M059J (cell line): Measurements from ENCODE around the gene OPTN. TPM values are rescaled to one million over a fixed set of nuclear protein-coding genes. Genes with fewer than 3 reads are reported as not detected.
"Not testable (repeated sequence)": the region's sequence is repeated elsewhere in the genome, so short reads cannot be mapped to it uniquely, and the experiment has no call there.

Source experiments
- DNase-seq: peaks from one replicate; pipeline ENCODE4 v3.0.0-alpha.2; 2012; ENCODE audit warnings: low read depth
- total RNA-seq: library from RNA; depleted of rRNA; stranded (reverse); fragments of >200 nt; shearing (Covaris generic); gene quantifications from 2 replicates; pipeline ENCODE4 v1.2.3, GENCODE V29; 2014

OPTN gene
- total RNA-seq, 1 experiment from 2014 or later: 33.4 TPM

GRCh38 chr10:13118784-13119410 is 18.9 kb downstream of the OPTN start:
- DNase-seq: no peak

- DNase-seq: no peak
Observed at GRCh38 chr10:13120786-13121499, 21.0 kb downstream of the OPTN start.

GRCh38 chr10:13121500-13121854 is 21.5 kb downstream of the OPTN start:
- DNase-seq: no peak

GRCh38 chr10:13136651-13137050 is 36.7 kb downstream of the OPTN start:
- no peak for DNase-seq

GRCh38 chr10:13139150-13139549 is 39.2 kb downstream of the OPTN start:
- DNase-seq: no peak

- DNase-seq: no peak
Observed at GRCh38 chr10:13139676-13140075, 39.7 kb downstream of the OPTN start.

GRCh38 chr10:13140627-13141190 is 40.7 kb downstream of the OPTN start:
- DNase-seq: no peak

- no peak for DNase-seq
Observed at GRCh38 chr10:13143766-13144165, 43.8 kb downstream of the OPTN start.

GRCh38 chr10:13144814-13145213 is 44.9 kb downstream of the OPTN start:
- no peak for DNase-seq

GRCh38 chr10:13146379-13146778 is 46.4 kb downstream of the OPTN start:
- no peak for DNase-seq

GRCh38 chr10:13147161-13147560 is 47.2 kb downstream of the OPTN start:
- no peak for DNase-seq

GRCh38 chr10:13152296-13152695 is 52.3 kb downstream of the OPTN start:
- DNase-seq: no peak

- DNase-seq: not testable (repeated sequence)
Observed at GRCh38 chr10:13155860-13156259, 55.9 kb downstream of the OPTN start.

GRCh38 chr10:13158401-13158800 is 58.4 kb downstream of the OPTN start:
- DNase-seq: no peak

GRCh38 chr10:13160934-13161856 is 61.2 kb downstream of the OPTN start, which contains the start of gene MCM10:
Gene MCM10 (plus strand): TSS chr10:13161558. CDS start chr10:13164203, 2,645 bp downstream.
- peak; percentile 96 for DNase-seq

- DNase-seq: peak; percentile 7
Observed at GRCh38 chr10:13161857-13162271, 61.9 kb downstream of the OPTN start.

- no peak for DNase-seq
Observed at GRCh38 chr10:13163859-13164258, 63.9 kb downstream of the OPTN start.

GRCh38 chr10:13165177-13165576 is 65.2 kb downstream of the OPTN start:
- no peak for DNase-seq

- DNase-seq: no peak
Observed at GRCh38 chr10:13167568-13167967, 67.6 kb downstream of the OPTN start.

- no peak for DNase-seq
Observed at GRCh38 chr10:13168781-13169180, 68.8 kb downstream of the OPTN start.

GRCh38 chr10:13173616-13174015 is 73.7 kb downstream of the OPTN start:
- DNase-seq: no peak

GRCh38 chr10:13180788-13181187 is 80.8 kb downstream of the OPTN start:
- no peak for DNase-seq
